Fibroblast of lung (primary cell): ENCODE measurements around the gene INSIG1. TPM values are rescaled to one million over a fixed set of nuclear protein-coding genes. Genes with fewer than 3 reads are reported as not detected.

Experiments used
- DNase-seq, 2 donors: peaks; one replicate each; pipeline versions ENCODE4 v3.0.0 to v3.0.0-alpha.2; 2010; ENCODE audit warnings: low read depth in 2 of 2
- H2AFZ ChIP-seq: 2 replicates; pipeline ENCODE4 v1.5.1; 2012; ENCODE audit warnings: low read length, control low read depth, inconsistent platforms
- H3K27ac ChIP-seq: 2 replicates; pipeline ENCODE4 v1.5.1; 2011; ENCODE audit warnings: low read length, control low read depth; ENCODE audit not compliant: insufficient read depth
- H3K27me3 ChIP-seq: 2 replicates; pipeline ENCODE4 v1.5.1; 2011; ENCODE audit warnings: mild to moderate bottlenecking, low read length; ENCODE audit not compliant: control insufficient read depth, insufficient read depth
- H3K36me3 ChIP-seq: 2 replicates; pipeline ENCODE4 v1.5.1; 2011; ENCODE audit warnings: low read length; ENCODE audit not compliant: control insufficient read depth, insufficient read depth
- H3K4me1 ChIP-seq: 2 replicates; pipeline ENCODE4 v1.5.1; 2011; ENCODE audit warnings: low read length; ENCODE audit not compliant: control insufficient read depth, insufficient read depth; ENCODE audit errors: extremely low read depth
- H3K4me2 ChIP-seq: 2 replicates; pipeline ENCODE4 v1.5.1; 2011; ENCODE audit warnings: low read length, control low read depth; ENCODE audit not compliant: insufficient read depth; ENCODE audit errors: extremely low read depth
- H3K4me3 ChIP-seq, 4 experiments: fragments of 200-600 bp in 1 of 4; sonication (generic) in 1 of 4; replicated peaks in 1 of 4; 2 replicates each; pipeline ENCODE4 v1.5.1; 2011 to 2016; ENCODE audit warnings: low read length in 4 of 4, low read depth in 3 of 4, mild to moderate bottlenecking in 3 of 4, control low read depth in 2 of 4, inconsistent platforms in 1 of 4, mixed read lengths in 1 of 4; ENCODE audit not compliant: insufficient read depth in 1 of 4; ENCODE audit errors: control extremely low read depth in 1 of 4
- H3K79me2 ChIP-seq: 2 replicates; pipeline ENCODE4 v1.5.1; 2012; ENCODE audit warnings: mild to moderate bottlenecking, low read length, inconsistent platforms; ENCODE audit not compliant: control insufficient read depth, insufficient read depth
- H3K9ac ChIP-seq: 2 replicates; pipeline ENCODE4 v1.5.1; 2011; ENCODE audit warnings: mild to moderate bottlenecking, low read length, control low read depth; ENCODE audit not compliant: insufficient read depth
- H3K9me3 ChIP-seq: 2 replicates; pipeline ENCODE4 v1.5.1; 2012; ENCODE audit warnings: low read depth, low read length; ENCODE audit not compliant: control insufficient read depth, insufficient read depth
- H4K20me1 ChIP-seq: 2 replicates; pipeline ENCODE4 v1.5.1; 2011; ENCODE audit warnings: low read length; ENCODE audit not compliant: control insufficient read depth, insufficient read depth; ENCODE audit errors: extremely low read depth
- EZH2 ChIP-seq: IDR thresholded peaks from 2 replicates; pipeline ENCODE4 v1.5.1; 2012; ENCODE audit warnings: low read length, control low read depth, mild to moderate bottlenecking; ENCODE audit errors: missing control alignments
- polyA plus RNA-seq, 2 donors: library from polyadenylated mRNA; depleted of rRNA in 1 of 2; stranded (reverse) in 1 of 2; unstranded in 1 of 2; fragments of >200 nt; gene quantifications; 2 replicates each; pipeline ENCODE4 v1.2.1, GENCODE V29; 2011 to 2012; ENCODE audit warnings: missing spikeins in 1 of 2
- total RNA-seq: library from RNA; depleted of rRNA; stranded (reverse); fragments of >200 nt; gene quantifications from 2 replicates; pipeline ENCODE4 v1.2.1, GENCODE V29; 2014
- TF ChIP-seq, protein P1 (sequence below), 2 donors: IDR thresholded peaks in 1 of 2; conservative IDR thresholded peaks in 1 of 2; 1 replicate in 1 of 2; 2 replicates in 1 of 2; pipeline ENCODE4 v1.5.1; 2011 to 2012; ENCODE audit warnings: low read length in 2 of 2, control low read depth in 1 of 2, inconsistent platforms in 1 of 2, low read depth in 1 of 2, mild to moderate bottlenecking in 1 of 2

INSIG1 gene
- total and polyA plus RNA-seq, 2 donors (not counting 1 experiment from before 2014, with no cell fraction given): 216 to 353 TPM

GRCh38 chr7:155358948-155359712 lies 61.5 kb downstream of the INSIG1 start:
- TF ChIP-seq EZH2: no peak
- TF ChIP-seq, protein P1, sequence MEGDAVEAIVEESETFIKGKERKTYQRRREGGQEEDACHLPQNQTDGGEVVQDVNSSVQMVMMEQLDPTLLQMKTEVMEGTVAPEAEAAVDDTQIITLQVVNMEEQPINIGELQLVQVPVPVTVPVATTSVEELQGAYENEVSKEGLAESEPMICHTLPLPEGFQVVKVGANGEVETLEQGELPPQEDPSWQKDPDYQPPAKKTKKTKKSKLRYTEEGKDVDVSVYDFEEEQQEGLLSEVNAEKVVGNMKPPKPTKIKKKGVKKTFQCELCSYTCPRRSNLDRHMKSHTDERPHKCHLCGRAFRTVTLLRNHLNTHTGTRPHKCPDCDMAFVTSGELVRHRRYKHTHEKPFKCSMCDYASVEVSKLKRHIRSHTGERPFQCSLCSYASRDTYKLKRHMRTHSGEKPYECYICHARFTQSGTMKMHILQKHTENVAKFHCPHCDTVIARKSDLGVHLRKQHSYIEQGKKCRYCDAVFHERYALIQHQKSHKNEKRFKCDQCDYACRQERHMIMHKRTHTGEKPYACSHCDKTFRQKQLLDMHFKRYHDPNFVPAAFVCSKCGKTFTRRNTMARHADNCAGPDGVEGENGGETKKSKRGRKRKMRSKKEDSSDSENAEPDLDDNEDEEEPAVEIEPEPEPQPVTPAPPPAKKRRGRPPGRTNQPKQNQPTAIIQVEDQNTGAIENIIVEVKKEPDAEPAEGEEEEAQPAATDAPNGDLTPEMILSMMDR (conservative IDR thresholded peaks at IDR 0.05 in 1 of 2, IDR thresholded peaks at IDR 0.05 in 1 of 2; ENCODE audit: low read depth in 1 of 2, low read length in 2 of 2): no peak
- Histone ChIP-seq H3K4me3 (no peak overlapping the region), H4K20me1 (no peaks in the 10 kb centered on the region), H3K9ac (no peak overlapping the region), H3K27ac (no peak overlapping the region), H3K36me3 (no peaks in the 10 kb centered on the region), H3K4me2 (no peak overlapping the region), H3K9me3 (no peaks in the 10 kb centered on the region), H3K27me3 (no peaks in the 10 kb centered on the region), H2AFZ (no peak overlapping the region), H3K79me2 (no peaks in the 10 kb centered on the region), H3K4me1 (no peaks in the 10 kb centered on the region)
- no peak for DNase-seq

Other genes starting within 250 kb of the INSIG1 start
- gene HTR5A, start 227.6 kb upstream of the INSIG1 start, total RNA-seq: not detected in 2 replicates
- not detected in 2 replicates for gene HTR5A, start 227.6 kb upstream of the INSIG1 start, polyA plus RNA-seq
- under 0.01 TPM in 1 of 2 replicates, not detected in the other for gene EN2, start 160.3 kb downstream of the INSIG1 start, total RNA-seq
- gene EN2, start 160.3 kb downstream of the INSIG1 start, polyA plus RNA-seq: not detected in 2 replicates
- not detected in 2 replicates for gene CNPY1, start 248.7 kb downstream of the INSIG1 start, total RNA-seq
- gene CNPY1, start 248.7 kb downstream of the INSIG1 start, polyA plus RNA-seq: not detected in 2 replicates